Hematopoietic multipotent progenitor cell treated with erythropoietin and hydrocortisone succinate and interleukin-3 and kit ligand, for 17 days (in vitro differentiated cells): ENCODE data around the gene MRPL43.
A peak's percentile ranks its signal among the peaks of the same experiment; 100 is the strongest.

Source experiments
- DNase-seq: peaks from one replicate; pipeline ENCODE4 v3.0.0-alpha.2; 2015; ENCODE audit warnings: low spot score

The MRPL43 gene

DNA sequence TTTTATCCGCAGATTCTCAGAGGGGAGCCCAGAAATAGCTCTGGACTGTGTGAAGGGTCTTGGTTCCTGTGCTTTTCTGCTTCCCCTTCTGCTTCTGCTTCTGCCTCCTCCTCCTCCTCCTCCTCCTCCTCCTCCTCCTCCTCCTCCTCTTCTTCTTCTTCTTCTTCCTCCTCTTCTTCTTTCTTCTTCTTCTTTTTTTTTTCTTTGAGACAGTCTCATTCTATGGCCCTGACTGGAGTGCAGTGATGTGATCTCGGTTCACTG is 32.1 kb upstream of the MRPL43 start:
- no peak for DNase-seq

- DNase-seq, result peak; percentile 43
Observed at GRCh38 chr10:101018600-101019439, 31.5 kb upstream of the MRPL43 start.

- DNase-seq, result no peak
Observed at GRCh38 chr10:101018118-101018599, 30.9 kb upstream of the MRPL43 start.

DNA sequence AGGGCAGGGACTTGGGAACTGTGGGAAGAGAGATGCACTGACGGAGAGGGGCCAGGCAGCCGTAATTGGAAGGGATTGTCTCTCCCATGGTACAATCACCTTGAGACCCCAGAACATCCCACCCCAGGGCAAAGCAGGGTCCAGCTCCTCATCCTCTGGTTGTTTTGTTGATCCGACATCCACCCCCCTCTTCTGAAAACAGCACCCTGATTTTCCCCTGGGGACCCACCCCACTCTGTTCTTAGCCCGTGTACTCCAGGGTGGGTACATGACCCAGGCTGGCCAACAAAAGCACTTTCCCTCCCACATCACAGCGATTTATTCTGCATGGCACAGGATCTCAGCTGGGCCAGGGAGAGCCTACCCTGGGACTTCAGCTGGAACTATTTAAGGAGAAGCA is 29.5 kb upstream of the MRPL43 start:
- no peak for DNase-seq

DNA sequence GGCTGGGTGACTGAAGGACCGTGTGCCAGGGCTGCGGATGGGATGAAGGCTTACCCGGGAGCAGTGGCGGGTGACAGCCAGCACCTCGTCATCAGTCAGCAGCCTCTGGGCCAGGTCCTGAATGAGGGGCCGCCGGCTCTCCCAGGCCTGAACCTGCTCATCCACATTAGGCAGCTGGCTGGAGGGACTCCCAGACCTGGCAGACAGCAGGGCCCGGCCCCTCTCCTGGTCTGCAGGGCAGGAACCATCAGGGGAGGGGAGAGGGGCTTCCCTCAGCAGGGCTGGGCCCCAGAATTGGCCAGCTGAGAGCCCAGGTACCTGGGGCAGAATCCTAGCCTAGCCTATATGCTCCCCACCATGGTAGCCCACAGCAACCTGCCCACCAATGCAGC is 28.3 kb upstream of the MRPL43 start:
- no peak for DNase-seq

DNA sequence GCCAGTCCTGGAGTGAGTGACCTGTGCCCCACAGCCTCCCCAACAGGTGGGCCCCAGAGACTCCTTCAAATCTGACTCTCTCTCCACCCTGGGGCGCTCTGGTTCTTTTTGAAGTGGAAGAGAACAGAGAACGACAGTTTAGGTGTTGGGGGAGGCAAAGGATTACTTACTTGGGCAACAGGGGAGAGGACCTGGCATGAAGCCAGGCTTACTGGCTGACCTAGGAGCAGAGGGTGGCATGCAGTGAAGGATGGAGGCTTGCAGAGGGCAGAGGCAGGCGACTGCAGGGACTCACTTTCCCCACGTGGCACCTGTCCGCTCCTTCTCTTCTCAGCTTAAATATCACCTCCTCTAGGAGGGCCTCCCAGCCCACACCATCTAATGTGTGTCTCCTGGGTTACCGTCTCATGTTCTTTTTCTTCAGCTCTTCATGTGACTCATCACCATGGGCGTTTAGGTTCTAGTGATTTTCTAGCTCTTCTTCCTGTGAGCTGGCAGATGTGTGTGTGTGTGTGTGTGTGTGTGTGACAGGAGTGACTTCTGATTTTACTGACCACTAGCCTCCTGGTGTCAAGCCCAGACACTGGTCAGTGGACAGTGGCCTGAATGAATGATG is 27.8 kb upstream of the MRPL43 start:
- DNase-seq, result peak; percentile 22

- peak; percentile 70 for DNase-seq
Observed at GRCh38 chr10:101014230-101014884, 27.1 kb upstream of the MRPL43 start.

- DNase-seq, result no peak
Observed at GRCh38 chr10:101013365-101013825, 26.1 kb upstream of the MRPL43 start.

GRCh38 chr10:101012525-101013364 is 25.4 kb upstream of the MRPL43 start:
- DNase-seq, result peak; percentile 89

DNA sequence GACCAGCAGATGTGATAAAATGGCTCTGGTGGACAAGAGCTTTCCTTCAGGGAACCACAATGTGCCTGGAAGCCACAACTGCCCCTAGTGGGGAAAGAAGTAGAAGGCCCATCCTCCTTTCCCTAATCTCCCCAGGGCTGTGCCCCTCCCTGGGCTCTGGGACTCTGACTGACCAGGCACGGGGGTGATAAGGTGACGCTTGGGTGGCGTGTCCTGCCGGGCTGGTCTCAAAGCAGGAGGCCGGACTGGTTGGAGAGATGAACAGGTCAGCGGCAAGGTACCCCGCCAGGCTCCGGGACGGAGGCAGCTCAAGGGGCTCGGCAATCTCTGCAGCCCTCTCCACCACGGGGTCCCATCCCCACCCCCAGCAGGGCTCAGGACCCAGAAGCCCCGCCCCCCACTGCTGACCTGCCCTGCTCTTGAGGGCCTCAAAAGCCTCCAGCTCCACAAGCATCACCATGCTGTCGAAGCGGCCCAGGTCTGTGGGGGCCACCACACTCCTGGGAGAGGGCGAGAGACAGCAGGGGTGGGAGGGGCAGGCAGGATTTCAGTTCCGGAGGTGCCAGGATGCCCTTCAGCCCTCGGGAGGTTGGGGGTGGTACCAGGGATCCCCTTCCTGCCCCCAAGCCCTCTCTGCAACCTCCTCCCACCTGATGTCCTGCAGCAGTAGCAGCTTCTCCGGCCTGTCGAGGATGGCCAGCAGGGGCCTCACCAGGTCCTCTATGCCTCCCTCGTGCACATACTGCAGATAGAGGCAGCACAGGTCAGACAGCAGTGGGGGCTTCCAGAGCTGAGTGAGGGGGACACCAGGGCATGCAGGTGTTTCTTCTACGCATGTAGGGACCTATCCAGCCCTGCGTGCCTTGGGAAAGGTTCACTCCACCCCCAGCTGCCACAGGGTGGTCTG is 24.5 kb upstream of the MRPL43 start:
- no peak for DNase-seq

DNA sequence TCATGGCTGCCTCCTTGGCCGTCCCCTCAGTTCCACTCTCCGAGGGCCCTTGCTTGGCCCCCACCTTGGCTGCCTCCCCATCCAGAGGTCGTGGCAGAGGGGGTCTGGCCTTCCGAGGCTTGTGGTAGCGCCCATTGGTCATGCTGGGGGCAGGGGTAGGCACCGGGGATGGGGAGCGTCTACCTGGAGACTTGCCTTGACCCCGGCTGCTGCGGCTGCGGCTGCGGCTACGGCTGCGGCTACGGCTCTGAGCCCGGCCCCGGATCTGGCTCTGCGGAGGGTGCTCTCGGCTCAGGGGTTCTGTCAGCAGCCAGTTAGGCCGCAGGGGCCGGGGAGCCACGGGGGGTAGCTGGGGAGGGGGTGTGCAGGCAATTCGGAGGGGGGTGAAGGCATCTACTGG is 23.0 kb upstream of the MRPL43 start:
- no peak for DNase-seq

GRCh38 chr10:101008823-101009423 is 21.6 kb upstream of the MRPL43 start:
- DNase-seq, result no peak

DNA sequence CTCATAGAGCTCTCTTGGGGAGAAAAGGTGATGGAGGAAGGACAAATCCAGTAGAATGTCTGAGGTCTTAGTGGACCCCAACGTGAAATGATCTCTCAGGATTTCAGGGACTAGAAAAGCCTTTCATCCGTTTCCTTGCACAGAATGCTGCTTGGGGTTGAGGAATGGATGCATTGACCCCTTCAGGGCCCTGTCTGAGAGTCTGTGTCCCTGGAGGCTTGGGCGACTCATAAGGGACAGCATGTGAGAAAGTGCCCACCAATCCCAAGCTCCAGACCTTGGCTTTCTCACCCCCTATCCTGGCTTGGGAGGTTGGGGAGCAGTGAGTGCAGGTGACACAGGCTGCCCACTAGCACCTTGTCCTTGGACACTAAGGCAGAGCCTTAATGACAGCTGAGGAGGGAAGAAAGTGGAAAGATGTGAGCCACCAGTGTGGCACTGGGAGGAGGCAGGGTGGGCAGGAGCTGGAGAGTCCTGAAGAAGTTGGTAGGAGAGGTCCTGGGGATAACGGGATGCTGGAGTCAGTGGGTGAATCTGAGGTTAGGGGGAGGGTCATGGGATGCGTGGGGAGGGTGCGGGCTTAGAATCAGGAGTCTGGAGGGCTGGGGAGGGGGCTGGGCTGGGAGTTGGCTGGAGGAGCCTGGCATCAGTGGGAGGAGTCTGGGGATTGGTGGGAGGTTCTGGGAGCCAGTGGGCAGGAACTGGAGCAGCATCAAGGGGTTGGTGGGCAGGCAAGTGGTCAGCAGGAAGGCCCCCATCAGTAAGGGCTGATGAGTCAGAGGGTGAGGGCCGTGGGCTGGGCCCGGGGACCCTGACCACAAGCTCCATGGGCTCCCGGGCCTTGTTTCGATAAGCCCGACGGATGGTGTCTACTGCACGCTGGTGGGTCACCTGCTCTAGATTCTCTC is 20.9 kb upstream of the MRPL43 start:
- DNase-seq, result no peak

GRCh38 chr10:101007099-101007711 is 19.9 kb upstream of the MRPL43 start:
- no peak for DNase-seq

GRCh38 chr10:101006593-101007098 is 19.3 kb upstream of the MRPL43 start:
- no peak for DNase-seq

- no peak for DNase-seq
Observed at GRCh38 chr10:101005869-101006567, 18.7 kb upstream of the MRPL43 start.

DNA sequence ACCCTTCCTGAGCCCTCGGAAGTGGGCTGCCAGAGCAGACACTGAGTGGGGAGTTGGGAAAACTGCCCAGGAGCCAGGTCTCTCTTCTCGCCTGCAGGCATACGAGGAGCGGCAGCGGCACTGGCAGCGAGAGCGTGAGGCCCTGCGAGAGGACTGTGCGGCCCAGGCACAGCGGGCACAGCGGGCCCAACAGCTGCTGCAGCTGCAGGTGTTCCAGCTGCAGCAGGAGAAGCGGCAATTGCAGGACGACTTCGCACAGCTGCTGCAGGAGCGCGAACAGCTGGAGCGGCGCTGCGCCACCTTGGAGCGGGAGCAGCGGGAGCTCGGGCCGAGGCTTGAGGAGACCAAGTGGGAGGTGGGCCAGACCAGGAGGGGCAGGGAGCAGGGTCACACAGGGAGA is 18.1 kb upstream of the MRPL43 start:
- DNase-seq, result no peak

DNA sequence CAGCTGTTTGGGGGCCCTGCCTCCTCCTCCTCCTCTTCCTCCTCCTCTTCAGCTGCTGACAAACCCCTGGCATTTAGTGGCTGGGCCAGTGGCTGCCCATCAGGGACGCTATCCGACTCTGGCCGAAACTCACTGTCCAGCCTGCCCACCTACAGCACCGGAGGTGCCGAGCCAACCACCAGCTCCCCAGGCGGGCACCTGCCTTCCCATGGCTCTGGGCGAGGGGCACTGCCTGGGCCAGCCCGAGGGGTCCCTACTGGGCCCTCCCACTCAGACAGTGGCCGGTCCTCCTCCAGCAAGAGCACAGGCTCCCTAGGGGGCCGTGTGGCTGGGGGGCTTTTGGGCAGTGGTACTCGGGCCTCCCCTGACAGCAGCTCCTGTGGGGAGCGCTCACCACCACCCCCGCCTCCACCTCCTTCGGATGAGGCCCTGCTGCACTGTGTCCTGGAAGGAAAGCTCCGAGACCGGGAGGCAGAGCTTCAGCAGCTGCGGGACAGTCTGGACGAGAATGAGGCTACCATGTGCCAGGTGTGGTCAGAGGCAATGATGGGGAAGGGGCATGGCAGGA is 16.4 kb upstream of the MRPL43 start:
- no peak for DNase-seq
